AG09309 (cell line): ENCODE results near the gene CREB3L2.
"Not testable (repeated sequence)": the region's sequence is repeated elsewhere in the genome, so short reads cannot be mapped to it uniquely, and the experiment has no call there.

ENCODE experiments used
- DNase-seq: peaks from one replicate; pipeline ENCODE4 v3.0.0-alpha.2; 2010; ENCODE audit warnings: low read depth
- H3K4me3 ChIP-seq: 2 replicates; pipeline ENCODE4 v1.5.1; 2011; ENCODE audit warnings: mild to moderate bottlenecking, low read depth, low read length, moderate library complexity; ENCODE audit not compliant: control insufficient read depth
- TF ChIP-seq, protein P1 (sequence below): IDR thresholded peaks from 2 replicates; pipeline ENCODE4 v1.5.1; 2011; ENCODE audit warnings: mild to moderate bottlenecking, low read depth, low read length, inconsistent platforms; ENCODE audit not compliant: insufficient read depth, control insufficient read depth; ENCODE audit errors: missing control alignments

The CREB3L2 gene, protein sequence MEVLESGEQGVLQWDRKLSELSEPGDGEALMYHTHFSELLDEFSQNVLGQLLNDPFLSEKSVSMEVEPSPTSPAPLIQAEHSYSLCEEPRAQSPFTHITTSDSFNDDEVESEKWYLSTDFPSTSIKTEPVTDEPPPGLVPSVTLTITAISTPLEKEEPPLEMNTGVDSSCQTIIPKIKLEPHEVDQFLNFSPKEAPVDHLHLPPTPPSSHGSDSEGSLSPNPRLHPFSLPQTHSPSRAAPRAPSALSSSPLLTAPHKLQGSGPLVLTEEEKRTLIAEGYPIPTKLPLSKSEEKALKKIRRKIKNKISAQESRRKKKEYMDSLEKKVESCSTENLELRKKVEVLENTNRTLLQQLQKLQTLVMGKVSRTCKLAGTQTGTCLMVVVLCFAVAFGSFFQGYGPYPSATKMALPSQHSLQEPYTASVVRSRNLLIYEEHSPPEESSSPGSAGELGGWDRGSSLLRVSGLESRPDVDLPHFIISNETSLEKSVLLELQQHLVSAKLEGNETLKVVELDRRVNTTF

DNA sequence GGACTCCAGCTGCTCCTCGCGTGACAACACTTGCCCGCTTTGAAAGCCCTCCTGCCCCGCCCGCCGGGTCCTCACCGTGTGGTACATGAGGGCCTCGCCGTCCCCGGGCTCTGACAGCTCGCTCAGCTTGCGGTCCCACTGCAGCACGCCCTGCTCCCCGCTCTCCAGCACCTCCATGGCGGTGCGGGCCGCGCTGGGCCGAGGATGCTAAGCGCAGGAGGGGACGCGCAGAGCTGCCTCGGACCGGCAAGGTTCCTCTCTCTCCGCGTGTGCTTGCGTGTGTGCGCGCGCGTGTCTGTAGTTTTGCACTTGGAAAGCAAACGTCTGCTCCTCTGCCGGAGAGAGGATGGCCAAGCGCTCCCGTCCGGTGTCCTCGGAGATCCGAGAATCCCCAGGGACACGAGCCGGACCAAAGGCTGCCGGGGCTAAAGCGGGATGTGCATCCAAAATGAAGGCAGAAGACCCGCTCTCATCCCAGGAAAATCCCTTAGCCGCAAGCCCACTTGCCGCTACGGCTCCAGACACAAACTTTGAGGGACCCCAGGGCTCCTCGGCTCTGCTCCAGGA is at the start of gene CREB3L2:
Gene CREB3L2, minus strand, starts transcription at position 558 of the 567 bp plus-strand sequence. Its CDS starts 381 bp downstream, at position 177.
- no peak for DNase-seq

DNA sequence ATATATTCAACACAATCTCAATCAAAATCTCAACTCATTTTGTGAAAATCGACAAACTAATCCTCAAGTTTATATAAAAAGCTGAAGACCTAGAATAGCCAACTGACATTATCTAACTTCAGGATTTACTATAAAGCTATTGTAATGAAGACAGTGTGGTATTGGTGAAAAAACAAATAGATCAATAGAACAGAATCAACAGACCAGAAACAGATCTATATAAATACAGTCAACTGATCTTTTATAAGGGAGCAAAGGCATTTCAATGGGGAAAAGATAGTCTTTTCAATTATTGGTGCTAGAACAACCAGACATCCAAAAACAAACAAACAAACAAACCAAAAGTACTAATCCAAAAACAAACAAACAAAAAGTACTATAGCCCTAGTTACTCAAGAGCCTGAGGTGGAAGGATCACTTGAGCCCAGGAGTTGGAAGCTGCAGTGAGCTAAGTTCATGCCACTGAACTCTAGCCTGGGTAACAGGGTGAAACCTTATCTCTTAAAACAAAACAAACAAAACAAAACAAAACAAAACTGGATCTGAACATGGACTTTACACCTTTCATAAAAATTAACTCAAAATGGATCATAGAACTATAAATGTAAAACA is 47.7 kb upstream of the CREB3L2 start:
- TF ChIP-seq, protein P1, sequence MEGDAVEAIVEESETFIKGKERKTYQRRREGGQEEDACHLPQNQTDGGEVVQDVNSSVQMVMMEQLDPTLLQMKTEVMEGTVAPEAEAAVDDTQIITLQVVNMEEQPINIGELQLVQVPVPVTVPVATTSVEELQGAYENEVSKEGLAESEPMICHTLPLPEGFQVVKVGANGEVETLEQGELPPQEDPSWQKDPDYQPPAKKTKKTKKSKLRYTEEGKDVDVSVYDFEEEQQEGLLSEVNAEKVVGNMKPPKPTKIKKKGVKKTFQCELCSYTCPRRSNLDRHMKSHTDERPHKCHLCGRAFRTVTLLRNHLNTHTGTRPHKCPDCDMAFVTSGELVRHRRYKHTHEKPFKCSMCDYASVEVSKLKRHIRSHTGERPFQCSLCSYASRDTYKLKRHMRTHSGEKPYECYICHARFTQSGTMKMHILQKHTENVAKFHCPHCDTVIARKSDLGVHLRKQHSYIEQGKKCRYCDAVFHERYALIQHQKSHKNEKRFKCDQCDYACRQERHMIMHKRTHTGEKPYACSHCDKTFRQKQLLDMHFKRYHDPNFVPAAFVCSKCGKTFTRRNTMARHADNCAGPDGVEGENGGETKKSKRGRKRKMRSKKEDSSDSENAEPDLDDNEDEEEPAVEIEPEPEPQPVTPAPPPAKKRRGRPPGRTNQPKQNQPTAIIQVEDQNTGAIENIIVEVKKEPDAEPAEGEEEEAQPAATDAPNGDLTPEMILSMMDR: no peak
- H3K4me3 ChIP-seq: no peak overlapping the region
- no peak for DNase-seq

More for the DNA sequence above, at the start of gene CREB3L2:
- peak within 1 kb of the TSS; percentile 98 for H3K4me3 ChIP-seq
- TF ChIP-seq, protein P1: no peak

DNA sequence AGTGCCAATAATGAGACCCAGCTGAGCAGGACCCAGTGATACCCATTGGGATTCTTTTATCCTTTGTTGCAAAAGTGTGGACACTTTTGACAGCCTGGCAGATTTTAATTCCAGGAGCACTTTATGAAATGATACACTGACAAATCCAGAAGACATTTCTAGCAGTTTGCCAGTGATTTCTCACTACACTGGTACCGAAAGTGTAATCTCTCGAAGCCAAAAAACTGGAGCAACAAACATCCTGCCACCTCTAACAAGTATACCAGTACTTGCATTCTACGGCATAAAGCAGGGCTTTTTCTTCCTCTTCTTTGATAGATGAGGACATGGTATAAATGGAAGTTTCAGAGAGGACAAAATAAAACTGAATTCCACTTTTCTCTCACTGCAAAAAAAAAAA is 46.0 kb upstream of the CREB3L2 start:
- TF ChIP-seq, protein P1: no peak
- H3K4me3 ChIP-seq: no peak overlapping the region
- no peak for DNase-seq

DNA sequence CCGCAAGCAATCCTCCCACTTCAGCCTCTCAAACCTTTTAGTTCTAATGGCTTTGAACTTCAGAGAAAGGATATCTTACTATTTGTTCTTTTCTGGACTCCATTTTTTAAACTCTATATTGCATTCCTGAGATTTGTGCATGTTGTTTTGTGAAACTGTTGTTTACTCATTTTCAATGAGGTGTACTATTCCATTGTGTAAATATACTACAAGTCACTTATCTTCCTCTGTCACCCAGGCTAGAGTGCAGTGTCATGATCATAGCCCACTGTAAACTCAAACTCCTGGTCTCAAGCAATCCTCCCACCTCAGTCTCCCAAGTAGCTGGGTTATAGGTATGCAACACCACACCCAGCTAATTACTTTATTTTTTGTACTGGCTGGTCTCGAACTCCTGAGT is 43.0 kb upstream of the CREB3L2 start:
- H3K4me3 ChIP-seq: no peak overlapping the region
- DNase-seq: no peak
- TF ChIP-seq, protein P1: no peak

DNA sequence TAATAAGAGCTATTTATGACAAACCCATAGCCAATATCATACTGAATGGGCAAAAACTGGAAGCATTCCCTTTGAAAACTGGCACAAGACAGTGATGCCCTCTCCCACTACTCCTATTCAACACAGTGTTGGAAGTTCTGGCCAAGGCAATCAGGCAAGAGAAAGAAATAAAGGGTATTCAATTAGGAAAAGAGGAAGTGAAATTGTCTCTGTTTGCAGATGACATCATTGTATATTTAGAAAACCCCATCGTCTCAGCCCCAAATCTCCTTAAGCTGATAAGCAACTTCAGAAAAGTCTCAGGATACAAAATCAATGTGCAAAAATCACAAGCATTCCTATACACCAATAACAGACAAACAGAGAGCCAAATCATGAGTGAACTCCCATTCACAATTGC is 38.2 kb upstream of the CREB3L2 start:
- not testable (repeated sequence) for DNase-seq, H3K4me3 ChIP-seq

DNA sequence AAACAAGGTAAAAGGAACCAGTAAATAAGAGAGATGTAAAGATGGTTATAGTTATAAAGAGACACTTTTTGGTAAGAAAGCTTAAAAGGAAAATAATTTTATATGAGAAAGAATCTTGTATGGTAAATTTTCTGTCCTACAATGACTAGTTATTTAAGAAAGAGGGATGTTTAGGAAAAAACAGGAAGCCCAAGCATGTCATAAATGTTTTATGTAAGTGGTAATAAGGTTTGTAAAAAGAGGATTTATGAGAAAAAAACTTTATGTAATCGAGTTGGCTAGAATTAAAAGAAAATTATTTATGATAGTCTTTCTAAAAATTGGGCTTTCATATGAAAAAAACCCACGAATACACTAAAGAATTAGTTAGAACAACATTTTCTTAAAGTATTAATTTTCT is 34.2 kb upstream of the CREB3L2 start:
- no peak for DNase-seq
- no peak overlapping the region for H3K4me3 ChIP-seq
- TF ChIP-seq, protein P1: no peak

DNA sequence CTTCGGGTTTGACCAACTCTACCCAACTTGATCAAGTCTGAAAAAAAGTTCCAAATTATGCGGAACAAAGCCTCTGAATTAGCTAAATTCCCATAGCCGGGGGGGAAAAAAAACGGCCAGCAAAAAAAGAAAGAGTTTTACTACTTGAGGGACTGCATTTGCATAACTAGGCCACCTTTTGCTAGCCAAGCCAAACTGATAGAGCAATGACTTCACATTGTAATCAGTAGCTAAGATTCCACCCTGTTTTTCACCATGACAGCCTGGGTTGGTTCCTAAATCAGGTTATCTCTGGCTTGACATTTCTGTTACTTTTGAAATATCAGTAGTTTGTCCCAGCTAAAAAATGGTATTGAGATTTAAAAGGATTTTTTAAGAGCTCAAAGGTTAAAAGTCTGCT is 31.4 kb upstream of the CREB3L2 start:
- DNase-seq: no peak
- TF ChIP-seq, protein P1: no peak
- no peak overlapping the region for H3K4me3 ChIP-seq
